HepG2 (cell line): ENCODE results near the gene EIF4H. TPM values are rescaled to one million over a fixed set of nuclear protein-coding genes. Genes with fewer than 3 reads are reported as not detected.
A peak's percentile ranks its signal among the peaks of the same experiment; 100 is the strongest.

Experiments
- CCDC6 ChIP-seq: sonication (generic); formaldehyde crosslinking; IDR thresholded peaks from 2 replicates; pipeline ENCODE4 v1.8.1; 2022; ENCODE audit warnings: mild to moderate bottlenecking, missing genetic modification reagents, moderate library complexity
- ELF3 ChIP-seq: IDR thresholded peaks from 2 replicates; pipeline ENCODE4 v1.6.1; 2016; ENCODE audit warnings: missing genetic modification reagents, missing compliant biosample characterization
- FOXM1 ChIP-seq: sonication (generic); formaldehyde crosslinking; IDR thresholded peaks from 2 replicates; pipeline ENCODE4 v1.5.0; 2020; ENCODE audit warnings: missing genetic modification reagents
- GLI4 ChIP-seq: sonication (generic); formaldehyde crosslinking; IDR thresholded peaks from 2 replicates; pipeline ENCODE4 v1.5.1; 2020; ENCODE audit warnings: missing genetic modification reagents, mild to moderate bottlenecking, moderate library complexity, borderline replicate concordance
- HDAC2 ChIP-seq: sonication (generic); formaldehyde crosslinking; IDR thresholded peaks from 2 replicates; pipeline ENCODE4 v1.4.0; 2020; ENCODE audit warnings: missing genetic modification reagents
- HNRNPK ChIP-seq: fragments of 200-400 bp; formaldehyde crosslinking; IDR thresholded peaks from 2 replicates; pipeline ENCODE4 v1.6.1; 2018; ENCODE audit warnings: low read length, low read depth, moderate library complexity, mild to moderate bottlenecking; ENCODE audit not compliant: poor library complexity, severe bottlenecking
- MAF1 ChIP-seq: sonication (generic); formaldehyde crosslinking; IDR thresholded peaks from 2 replicates; pipeline ENCODE4 v1.5.0; 2020; ENCODE audit warnings: missing genetic modification reagents, borderline replicate concordance
- NR2F1 ChIP-seq, 2 experiments: fragments of 450-650 bp in 1 of 2; formaldehyde crosslinking in 1 of 2; IDR thresholded peaks; 2 replicates each; pipeline versions ENCODE4 v1.5.0 to v1.6.1; 2016 to 2020; ENCODE audit warnings: mild to moderate bottlenecking in 1 of 2, missing compliant biosample characterization in 1 of 2, missing genetic modification reagents in 1 of 2, moderate library complexity in 1 of 2
- PHF5A ChIP-seq: IDR thresholded peaks from one replicate; pipeline ENCODE4 v1.6.1; 2018; ENCODE audit warnings: low read depth, missing genetic modification reagents; ENCODE audit not compliant: unreplicated experiment
- SIN3A ChIP-seq: IDR thresholded peaks from 2 replicates; pipeline ENCODE4 v1.6.1; 2011; ENCODE audit warnings: low read depth, mild to moderate bottlenecking, control low read depth, low read length, borderline replicate concordance
- TBX2 ChIP-seq: sonication (generic); formaldehyde crosslinking; IDR thresholded peaks from 2 replicates; pipeline ENCODE4 v1.5.0; 2020; ENCODE audit warnings: missing genetic modification reagents, mild to moderate bottlenecking, borderline replicate concordance
- YEATS4 ChIP-seq: sonication (generic); formaldehyde crosslinking; IDR thresholded peaks from 2 replicates; pipeline ENCODE4 v1.4.0; 2020; ENCODE audit warnings: missing genetic modification reagents, borderline replicate concordance
- ZFP90 ChIP-seq: sonication (generic); formaldehyde crosslinking; IDR thresholded peaks from 2 replicates; pipeline ENCODE4 v1.8.0; 2022; ENCODE audit warnings: missing genetic modification reagents, mild to moderate bottlenecking, inconsistent platforms, borderline replicate concordance
- ZFY ChIP-seq: sonication (generic); formaldehyde crosslinking; IDR thresholded peaks from 2 replicates; pipeline ENCODE4 v1.4.0; 2020; ENCODE audit warnings: missing genetic modification reagents
- ZNF12 ChIP-seq: sonication (generic); formaldehyde crosslinking; IDR thresholded peaks from 2 replicates; pipeline ENCODE4 v1.5.0; 2020; ENCODE audit warnings: missing genetic modification reagents
- ZNF292 ChIP-seq: sonication (generic); formaldehyde crosslinking; IDR thresholded peaks from 2 replicates; pipeline ENCODE4 v1.8.1; 2022; ENCODE audit warnings: mild to moderate bottlenecking, low read depth, missing genetic modification reagents, borderline replicate concordance
- ZNF746 ChIP-seq: sonication (generic); formaldehyde crosslinking; IDR thresholded peaks from 2 replicates; pipeline ENCODE4 v1.8.0; 2022; ENCODE audit warnings: mild to moderate bottlenecking, missing genetic modification reagents
- ZNF747 ChIP-seq: sonication (generic); formaldehyde crosslinking; IDR thresholded peaks from 2 replicates; pipeline ENCODE4 v1.8.1; 2023; ENCODE audit warnings: missing genetic modification reagents, mild to moderate bottlenecking, borderline replicate concordance
- ZNF761 ChIP-seq: sonication (generic); formaldehyde crosslinking; conservative IDR thresholded peaks from 2 replicates; pipeline ENCODE4 v1.4.0; 2020; ENCODE audit warnings: mild to moderate bottlenecking, missing genetic modification reagents
- ZNF773 ChIP-seq: sonication (generic); formaldehyde crosslinking; IDR thresholded peaks from 2 replicates; pipeline ENCODE4 v1.4.0; 2020; ENCODE audit warnings: missing genetic modification reagents, borderline replicate concordance
- polyA plus RNA-seq, 8 experiments: library from polyadenylated mRNA; depleted of rRNA in 3 of 8; stranded (reverse) in 7 of 8; unstranded in 1 of 8; fragments of >200 nt; fragmentation: Illumina TruSeq in 4 of 8; extraction: Trizol in 4 of 8; gene quantifications; 2 replicates each; pipeline versions ENCODE4 v1.2.1 to v1.2.3, GENCODE V29; 2011 to 2016; ENCODE audit warnings: low read depth in 4 of 8, missing spikeins in 1 of 8, mixed read lengths in 1 of 8; ENCODE audit not compliant: insufficient read depth in 1 of 8
- total RNA-seq, 5 experiments: library from RNA; depleted of rRNA; stranded (reverse); fragments of >200 nt; fragmentation: Illumina TruSeq; extraction: Trizol; gene quantifications; 2 replicates each; pipeline ENCODE4 v1.2.3, GENCODE V29; 2016; ENCODE audit warnings: low read depth in 1 of 5
- TF ChIP-seq, protein P1 (sequence below): sonication (generic); formaldehyde crosslinking; IDR thresholded peaks from 2 replicates; pipeline ENCODE4 v1.5.0; 2020; ENCODE audit warnings: missing genetic modification reagents
- TF ChIP-seq, protein P2 (sequence below): sonication (generic); formaldehyde crosslinking; IDR thresholded peaks from 2 replicates; pipeline ENCODE4 v1.4.0; 2020; ENCODE audit warnings: mild to moderate bottlenecking, missing genetic modification reagents
- TF ChIP-seq, protein P3 (sequence below): sonication (generic); formaldehyde crosslinking; IDR thresholded peaks from 2 replicates; pipeline ENCODE4 v1.5.1; 2020; ENCODE audit warnings: missing genetic modification reagents, mild to moderate bottlenecking, borderline replicate concordance
- TF ChIP-seq, protein P4 (sequence below): fragments of 450-650 bp; IDR thresholded peaks from 2 replicates; pipeline ENCODE4 v1.6.1; 2017; ENCODE audit warnings: mild to moderate bottlenecking

EIF4H gene
- total and polyA plus RNA-seq, 2 of the 13 experiments (the other 11 are each of a cell fraction or from before 2014, with no cell fraction given): 232 to 321 TPM

DNA sequence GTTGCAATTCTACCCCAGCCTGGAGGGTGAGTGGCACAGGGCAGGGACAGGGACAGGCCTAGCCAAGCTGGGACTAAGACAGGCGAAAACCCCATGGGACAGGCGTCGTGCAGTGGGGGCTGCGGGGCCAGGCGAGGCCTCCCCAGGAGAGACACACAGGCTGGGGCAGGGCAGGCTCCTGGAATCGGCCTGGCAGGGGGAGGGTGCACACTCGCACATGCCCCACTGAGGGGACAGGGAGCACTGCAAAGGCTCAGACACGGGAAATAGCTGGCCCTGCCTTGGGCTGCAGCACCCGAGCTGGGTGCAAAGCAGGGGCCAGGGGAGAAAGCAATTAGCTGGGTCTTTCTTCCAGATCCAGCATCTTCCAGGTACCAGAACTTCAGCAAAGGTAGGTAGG is 46.1 kb downstream of the EIF4H start (continued):
- TF ChIP-seq ZNF292 (CRISPR knock-in tag): no peak
- no peak; the same call in 1 of the 2 replicates for TF ChIP-seq ZFY (CRISPR knock-in tag)
- TF ChIP-seq GLI4: no peak
- no peak for TF ChIP-seq HNRNPK
- no peak for TF ChIP-seq ELF3 (CRISPR knock-in tag)
- TF ChIP-seq, protein P1, sequence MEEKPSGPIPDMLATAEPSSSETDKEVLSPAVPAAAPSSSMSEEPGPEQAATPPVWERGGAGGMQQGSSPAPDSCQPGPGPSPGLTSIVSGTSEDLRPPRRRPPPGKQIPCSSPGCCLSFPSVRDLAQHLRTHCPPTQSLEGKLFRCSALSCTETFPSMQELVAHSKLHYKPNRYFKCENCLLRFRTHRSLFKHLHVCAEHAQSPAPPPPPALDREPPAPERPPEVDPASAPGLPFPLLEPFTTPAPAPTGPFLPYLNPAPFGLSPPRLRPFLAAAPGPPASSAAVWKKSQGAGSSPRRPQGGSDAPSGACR: no peak
- no peak for TF ChIP-seq NR2F1 (CRISPR knock-in tag; IDR thresholded peaks at IDR 0.05)
- TF ChIP-seq ZNF12 (CRISPR knock-in tag): no peak
- no peak for TF ChIP-seq ZNF747 (CRISPR knock-in tag)
- no peak for TF ChIP-seq FOXM1 (CRISPR knock-in tag)
- no peak for TF ChIP-seq ZFP90 (CRISPR knock-in tag)
- no peak for TF ChIP-seq ZNF773 (CRISPR knock-in tag)
- no peak for TF ChIP-seq HDAC2 (CRISPR knock-in tag)
- TF ChIP-seq ZNF746 (CRISPR knock-in tag): no peak
- no peak for TF ChIP-seq TBX2 (CRISPR knock-in tag)
- TF ChIP-seq SIN3A: no peak
- TF ChIP-seq MAF1: no peak
- no peak for TF ChIP-seq YEATS4 (CRISPR knock-in tag)
- no peak for TF ChIP-seq ZNF761 (CRISPR knock-in tag)
- TF ChIP-seq, protein P2, sequence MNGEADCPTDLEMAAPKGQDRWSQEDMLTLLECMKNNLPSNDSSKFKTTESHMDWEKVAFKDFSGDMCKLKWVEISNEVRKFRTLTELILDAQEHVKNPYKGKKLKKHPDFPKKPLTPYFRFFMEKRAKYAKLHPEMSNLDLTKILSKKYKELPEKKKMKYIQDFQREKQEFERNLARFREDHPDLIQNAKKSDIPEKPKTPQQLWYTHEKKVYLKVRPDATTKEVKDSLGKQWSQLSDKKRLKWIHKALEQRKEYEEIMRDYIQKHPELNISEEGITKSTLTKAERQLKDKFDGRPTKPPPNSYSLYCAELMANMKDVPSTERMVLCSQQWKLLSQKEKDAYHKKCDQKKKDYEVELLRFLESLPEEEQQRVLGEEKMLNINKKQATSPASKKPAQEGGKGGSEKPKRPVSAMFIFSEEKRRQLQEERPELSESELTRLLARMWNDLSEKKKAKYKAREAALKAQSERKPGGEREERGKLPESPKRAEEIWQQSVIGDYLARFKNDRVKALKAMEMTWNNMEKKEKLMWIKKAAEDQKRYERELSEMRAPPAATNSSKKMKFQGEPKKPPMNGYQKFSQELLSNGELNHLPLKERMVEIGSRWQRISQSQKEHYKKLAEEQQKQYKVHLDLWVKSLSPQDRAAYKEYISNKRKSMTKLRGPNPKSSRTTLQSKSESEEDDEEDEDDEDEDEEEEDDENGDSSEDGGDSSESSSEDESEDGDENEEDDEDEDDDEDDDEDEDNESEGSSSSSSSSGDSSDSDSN: no peak
- TF ChIP-seq, protein P3, sequence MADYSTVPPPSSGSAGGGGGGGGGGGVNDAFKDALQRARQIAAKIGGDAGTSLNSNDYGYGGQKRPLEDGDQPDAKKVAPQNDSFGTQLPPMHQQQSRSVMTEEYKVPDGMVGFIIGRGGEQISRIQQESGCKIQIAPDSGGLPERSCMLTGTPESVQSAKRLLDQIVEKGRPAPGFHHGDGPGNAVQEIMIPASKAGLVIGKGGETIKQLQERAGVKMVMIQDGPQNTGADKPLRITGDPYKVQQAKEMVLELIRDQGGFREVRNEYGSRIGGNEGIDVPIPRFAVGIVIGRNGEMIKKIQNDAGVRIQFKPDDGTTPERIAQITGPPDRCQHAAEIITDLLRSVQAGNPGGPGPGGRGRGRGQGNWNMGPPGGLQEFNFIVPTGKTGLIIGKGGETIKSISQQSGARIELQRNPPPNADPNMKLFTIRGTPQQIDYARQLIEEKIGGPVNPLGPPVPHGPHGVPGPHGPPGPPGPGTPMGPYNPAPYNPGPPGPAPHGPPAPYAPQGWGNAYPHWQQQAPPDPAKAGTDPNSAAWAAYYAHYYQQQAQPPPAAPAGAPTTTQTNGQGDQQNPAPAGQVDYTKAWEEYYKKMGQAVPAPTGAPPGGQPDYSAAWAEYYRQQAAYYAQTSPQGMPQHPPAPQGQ (CRISPR knock-in tag): 0 out of 2 replicates have a peak, but pooled peaks have one; percentile 27
- no peak for TF ChIP-seq PHF5A
- TF ChIP-seq, protein P4, sequence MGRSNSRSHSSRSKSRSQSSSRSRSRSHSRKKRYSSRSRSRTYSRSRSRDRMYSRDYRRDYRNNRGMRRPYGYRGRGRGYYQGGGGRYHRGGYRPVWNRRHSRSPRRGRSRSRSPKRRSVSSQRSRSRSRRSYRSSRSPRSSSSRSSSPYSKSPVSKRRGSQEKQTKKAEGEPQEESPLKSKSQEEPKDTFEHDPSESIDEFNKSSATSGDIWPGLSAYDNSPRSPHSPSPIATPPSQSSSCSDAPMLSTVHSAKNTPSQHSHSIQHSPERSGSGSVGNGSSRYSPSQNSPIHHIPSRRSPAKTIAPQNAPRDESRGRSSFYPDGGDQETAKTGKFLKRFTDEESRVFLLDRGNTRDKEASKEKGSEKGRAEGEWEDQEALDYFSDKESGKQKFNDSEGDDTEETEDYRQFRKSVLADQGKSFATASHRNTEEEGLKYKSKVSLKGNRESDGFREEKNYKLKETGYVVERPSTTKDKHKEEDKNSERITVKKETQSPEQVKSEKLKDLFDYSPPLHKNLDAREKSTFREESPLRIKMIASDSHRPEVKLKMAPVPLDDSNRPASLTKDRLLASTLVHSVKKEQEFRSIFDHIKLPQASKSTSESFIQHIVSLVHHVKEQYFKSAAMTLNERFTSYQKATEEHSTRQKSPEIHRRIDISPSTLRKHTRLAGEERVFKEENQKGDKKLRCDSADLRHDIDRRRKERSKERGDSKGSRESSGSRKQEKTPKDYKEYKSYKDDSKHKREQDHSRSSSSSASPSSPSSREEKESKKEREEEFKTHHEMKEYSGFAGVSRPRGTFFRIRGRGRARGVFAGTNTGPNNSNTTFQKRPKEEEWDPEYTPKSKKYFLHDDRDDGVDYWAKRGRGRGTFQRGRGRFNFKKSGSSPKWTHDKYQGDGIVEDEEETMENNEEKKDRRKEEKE: no peak
- no peak for TF ChIP-seq CCDC6 (CRISPR knock-in tag)
